Measurements from ENCODE around the gene ZNF691. TPM values are rescaled to one million over a fixed set of nuclear protein-coding genes. Genes with fewer than 3 reads are reported as not detected.
"Not testable (repeated sequence)": the region's sequence is repeated elsewhere in the genome, so short reads cannot be mapped to it uniquely, and the experiment has no call there.

ZNF691 gene
- total and polyA plus RNA-seq, 3 donors from 2014 or later = 12.9 to 17.3 (median 16.7) TPM

DNA sequence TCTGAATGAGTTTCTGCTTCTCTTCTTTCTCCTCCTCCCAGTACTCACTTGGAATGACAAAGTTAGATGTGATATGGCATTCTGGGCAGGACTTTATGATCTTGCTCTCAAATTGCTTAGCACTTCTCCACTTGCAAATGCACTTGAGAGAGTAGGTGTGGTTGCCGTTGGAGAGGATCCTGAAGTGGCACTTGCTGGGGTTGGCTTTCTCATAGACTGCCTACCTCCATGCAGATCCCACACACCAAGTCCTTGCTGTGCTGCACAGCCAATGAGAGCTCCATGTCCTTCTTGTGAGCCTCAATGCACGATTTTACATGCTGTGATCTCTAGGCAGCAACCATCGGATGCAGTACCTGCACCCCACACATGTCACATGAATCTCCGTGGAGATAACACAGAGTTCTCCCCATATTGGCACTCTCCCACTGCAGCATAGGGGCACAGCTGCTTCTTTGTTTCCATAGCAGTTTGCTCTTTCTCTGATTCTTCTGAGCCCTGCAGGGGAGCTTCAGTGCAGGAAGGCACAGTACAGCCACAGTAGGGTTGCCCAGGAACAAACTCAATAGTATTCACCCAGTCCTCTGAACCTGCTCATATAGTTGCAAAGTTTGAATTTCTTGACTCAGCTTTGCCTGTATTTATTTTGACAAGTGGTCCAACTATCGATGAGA is 45.2 kb downstream of the ZNF691 start:
- Histone ChIP-seq H3K27ac (no peak overlapping the region), H3K4me1 (no peaks in the 10 kb centered on the region), H3K27me3 (no peaks in the 10 kb centered on the region), H3K36me3 (ENCODE audit: low read depth, missing control alignments) (no peaks in the 10 kb centered on the region), H3K4me3 (no peak overlapping the region), H3K9me3 (no peaks in the 10 kb centered on the region)
- TF ChIP-seq, protein P1, sequence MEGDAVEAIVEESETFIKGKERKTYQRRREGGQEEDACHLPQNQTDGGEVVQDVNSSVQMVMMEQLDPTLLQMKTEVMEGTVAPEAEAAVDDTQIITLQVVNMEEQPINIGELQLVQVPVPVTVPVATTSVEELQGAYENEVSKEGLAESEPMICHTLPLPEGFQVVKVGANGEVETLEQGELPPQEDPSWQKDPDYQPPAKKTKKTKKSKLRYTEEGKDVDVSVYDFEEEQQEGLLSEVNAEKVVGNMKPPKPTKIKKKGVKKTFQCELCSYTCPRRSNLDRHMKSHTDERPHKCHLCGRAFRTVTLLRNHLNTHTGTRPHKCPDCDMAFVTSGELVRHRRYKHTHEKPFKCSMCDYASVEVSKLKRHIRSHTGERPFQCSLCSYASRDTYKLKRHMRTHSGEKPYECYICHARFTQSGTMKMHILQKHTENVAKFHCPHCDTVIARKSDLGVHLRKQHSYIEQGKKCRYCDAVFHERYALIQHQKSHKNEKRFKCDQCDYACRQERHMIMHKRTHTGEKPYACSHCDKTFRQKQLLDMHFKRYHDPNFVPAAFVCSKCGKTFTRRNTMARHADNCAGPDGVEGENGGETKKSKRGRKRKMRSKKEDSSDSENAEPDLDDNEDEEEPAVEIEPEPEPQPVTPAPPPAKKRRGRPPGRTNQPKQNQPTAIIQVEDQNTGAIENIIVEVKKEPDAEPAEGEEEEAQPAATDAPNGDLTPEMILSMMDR (IDR thresholded peaks at IDR 0.05) = no peak
- TF ChIP-seq POLR2A (IDR thresholded peaks at IDR 0.05) = no peak
- intact Hi-C loops (cut with DNase I; ENCODE audit: low total_unique reads) = no loop called here
- no peak for DNase-seq
- 52 to 64% methylated on average over 5 of the region's 5 CpGs for WGBS, 2 donors

DNA sequence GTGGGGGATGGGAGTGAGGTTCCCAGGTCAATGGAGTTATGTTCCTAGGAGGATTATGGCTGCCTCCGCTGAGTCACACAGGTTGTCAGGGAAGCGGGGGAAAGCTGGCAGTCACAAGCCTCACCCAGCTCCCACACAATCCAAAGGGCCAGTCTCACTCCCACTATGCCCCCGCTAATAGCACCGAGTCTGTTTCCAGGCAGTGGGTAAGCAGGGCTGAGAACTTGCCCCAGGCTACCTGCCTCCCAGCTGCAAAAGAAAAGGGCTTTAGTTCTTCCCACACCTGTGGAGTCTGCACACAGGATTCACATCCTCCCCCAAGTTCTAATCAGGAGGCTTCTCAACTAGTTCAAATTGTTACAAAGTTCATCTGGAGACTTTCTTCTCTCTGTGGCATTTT is 53.5 kb downstream of the ZNF691 start:
- 87 to 90% methylated on average over 3 to 4 of the region's 4 CpGs for whole genome bisulfite sequencing, 2 donors
- H3K27me3 ChIP-seq; H3K4me1 ChIP-seq; DNase-seq; H3K4me3 ChIP-seq; intact Hi-C loops (cut with DNase I; ENCODE audit: low total_unique reads); H3K36me3 ChIP-seq (ENCODE audit: low read depth, missing control alignments); H3K27ac ChIP-seq; H3K9me3 ChIP-seq: not testable (repeated sequence)

Other genes starting within 250 kb of the ZNF691 start
- gene PPIH, start 188.2 kb upstream of the ZNF691 start, total RNA-seq = 10 to 100 TPM; 38.7 to 40.0 TPM
- 39.6 TPM for gene PPIH, start 188.2 kb upstream of the ZNF691 start, polyA plus RNA-seq (ENCODE audit: insufficient read depth, low read depth, low replicate concordance)
- 100 to 1,000 TPM; 798 to 982 TPM for gene YBX1, start 164.2 kb upstream of the ZNF691 start, total RNA-seq
- gene YBX1, start 164.2 kb upstream of the ZNF691 start, polyA plus RNA-seq (ENCODE audit: insufficient read depth, low read depth, low replicate concordance) = 2,470 TPM
- under 1 TPM; 0.19 to 0.24 TPM for gene CLDN19, start 106.4 kb upstream of the ZNF691 start, total RNA-seq
- gene CLDN19, start 106.4 kb upstream of the ZNF691 start, polyA plus RNA-seq (ENCODE audit: insufficient read depth, low read depth, low replicate concordance) = 0.12 TPM
- 10 to 100 TPM; 66.1 to 73.8 TPM for gene P3H1, start 79.6 kb upstream of the ZNF691 start, total RNA-seq
- gene P3H1, start 79.6 kb upstream of the ZNF691 start, polyA plus RNA-seq (ENCODE audit: insufficient read depth, low read depth, low replicate concordance) = 60.8 TPM
- 10 to 100 TPM in 1 of 2 donors, 1 to 10 TPM in 1; 9.4 to 10.2 TPM for gene C1orf50, start 79.4 kb upstream of the ZNF691 start, total RNA-seq
- gene C1orf50, start 79.4 kb upstream of the ZNF691 start, polyA plus RNA-seq (ENCODE audit: insufficient read depth, low read depth, low replicate concordance) = 21.8 TPM
- 1 to 10 TPM in 1 of 2 donors, under 1 TPM in 1; 0.68 to 1.6 TPM for gene TMEM269, start 61.6 kb upstream of the ZNF691 start, total RNA-seq
- gene TMEM269, start 61.6 kb upstream of the ZNF691 start, polyA plus RNA-seq (ENCODE audit: insufficient read depth, low read depth, low replicate concordance) = 3.5 TPM
- gene ERMAP, start 29.5 kb upstream of the ZNF691 start, total RNA-seq = 10 to 100 TPM; 10.6 to 14.0 TPM
- gene ERMAP, start 29.5 kb upstream of the ZNF691 start, polyA plus RNA-seq (ENCODE audit: insufficient read depth, low read depth, low replicate concordance) = 11.7 TPM
- 10 to 100 TPM; 36.2 to 47.9 TPM for gene SVBP, start 29.2 kb upstream of the ZNF691 start, total RNA-seq
- gene SVBP, start 29.2 kb upstream of the ZNF691 start, polyA plus RNA-seq (ENCODE audit: insufficient read depth, low read depth, low replicate concordance) = 86.0 TPM
- gene SLC2A1, start 112.3 kb downstream of the ZNF691 start, total RNA-seq = 10 to 100 TPM; 36.9 to 38.3 TPM
- 19.4 TPM for gene SLC2A1, start 112.3 kb downstream of the ZNF691 start, polyA plus RNA-seq (ENCODE audit: insufficient read depth, low read depth, low replicate concordance)

Measured in testis (tissue), 3 donors.